Peyer's patch (tissue), 4 donors: ENCODE measurements around the gene GOLGA5. TPM values are rescaled to one million over a fixed set of nuclear protein-coding genes. Genes with fewer than 3 reads are reported as not detected.

Experiments
- DNase-seq, 3 donors: peaks; one replicate each; pipeline ENCODE4 v3.0.0-alpha.2; 2017 to 2019
- H3K27ac ChIP-seq, 4 donors: fragments of 200-600 bp; sonication (generic); one replicate each; pipeline ENCODE4 v1.5.1; 2016 to 2019
- H3K27me3 ChIP-seq, 2 donors: fragments of 200-600 bp; sonication (generic); one replicate each; pipeline ENCODE4 v1.5.1; 2019
- H3K36me3 ChIP-seq, 3 donors: fragments of 200-600 bp; sonication (generic); one replicate each; pipeline ENCODE4 v1.5.1; 2016 to 2019
- H3K4me1 ChIP-seq, 4 donors: fragments of 200-600 bp; sonication (generic); one replicate each; pipeline ENCODE4 v1.5.1; 2016 to 2019
- H3K4me3 ChIP-seq, 4 donors: fragments of 200-600 bp; sonication (generic); 1 replicate in 3 of 4; 2 replicates in 1 of 4; pipeline ENCODE4 v1.5.1; 2016 to 2019; ENCODE audit warnings: mild to moderate bottlenecking in 1 of 4
- H3K9me3 ChIP-seq, 4 donors: fragments of 200-600 bp; sonication (generic); one replicate each; pipeline ENCODE4 v1.5.1; 2016 to 2019; ENCODE audit warnings: mild to moderate bottlenecking in 1 of 4
- POLR2A ChIP-seq, 2 donors: fragments of 450-650 bp; IDR thresholded peaks; one replicate each; pipeline ENCODE4 v1.5.1; 2017; ENCODE audit warnings: antibody characterized with exemption in 2 of 2, mild to moderate bottlenecking in 2 of 2, moderate library complexity in 2 of 2
- total RNA-seq, 4 donors: library from RNA; depleted of rRNA; stranded (reverse); fragments of >200 nt; gene quantifications; one replicate each; pipeline ENCODE4 v1.1.0, GENCODE V29; 2016
- TF ChIP-seq, protein P1 (sequence below), 6 experiments: fragments of 450-650 bp in 4 of 6; fragments of 200-600 bp in 2 of 6; sonication (generic) in 1 of 6; IDR thresholded peaks; one replicate each; pipeline ENCODE4 v1.5.1; 2017 to 2019; ENCODE audit warnings: antibody characterized with exemption in 6 of 6, mild to moderate bottlenecking in 3 of 6, moderate library complexity in 1 of 6

Gene GOLGA5
- total RNA-seq, 4 donors from 2014 or later: 29.9 to 49.5 (median 34.6) TPM

GRCh38 chr14:92751819-92752218 lies 42.3 kb upstream of the GOLGA5 start:
- no peaks in the 10 kb centered on the region for H3K27me3 ChIP-seq
- no peak overlapping the region for H3K4me3 ChIP-seq
- TF ChIP-seq, protein P1, sequence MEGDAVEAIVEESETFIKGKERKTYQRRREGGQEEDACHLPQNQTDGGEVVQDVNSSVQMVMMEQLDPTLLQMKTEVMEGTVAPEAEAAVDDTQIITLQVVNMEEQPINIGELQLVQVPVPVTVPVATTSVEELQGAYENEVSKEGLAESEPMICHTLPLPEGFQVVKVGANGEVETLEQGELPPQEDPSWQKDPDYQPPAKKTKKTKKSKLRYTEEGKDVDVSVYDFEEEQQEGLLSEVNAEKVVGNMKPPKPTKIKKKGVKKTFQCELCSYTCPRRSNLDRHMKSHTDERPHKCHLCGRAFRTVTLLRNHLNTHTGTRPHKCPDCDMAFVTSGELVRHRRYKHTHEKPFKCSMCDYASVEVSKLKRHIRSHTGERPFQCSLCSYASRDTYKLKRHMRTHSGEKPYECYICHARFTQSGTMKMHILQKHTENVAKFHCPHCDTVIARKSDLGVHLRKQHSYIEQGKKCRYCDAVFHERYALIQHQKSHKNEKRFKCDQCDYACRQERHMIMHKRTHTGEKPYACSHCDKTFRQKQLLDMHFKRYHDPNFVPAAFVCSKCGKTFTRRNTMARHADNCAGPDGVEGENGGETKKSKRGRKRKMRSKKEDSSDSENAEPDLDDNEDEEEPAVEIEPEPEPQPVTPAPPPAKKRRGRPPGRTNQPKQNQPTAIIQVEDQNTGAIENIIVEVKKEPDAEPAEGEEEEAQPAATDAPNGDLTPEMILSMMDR (IDR thresholded peaks at IDR 0.05): no peak
- no peak for TF ChIP-seq POLR2A (IDR thresholded peaks at IDR 0.05)
- no peaks in the 10 kb centered on the region for H3K4me1 ChIP-seq
- H3K27ac ChIP-seq: no peak overlapping the region
- H3K36me3 ChIP-seq: no peaks in the 10 kb centered on the region
- H3K9me3 ChIP-seq: peaks cover 0 to 3% (median 0%) of the 10 kb centered on the region in 4 donors
- DNase-seq: no peak

GRCh38 chr14:92753250-92753649 lies 40.9 kb upstream of the GOLGA5 start:
- Histone ChIP-seq H3K36me3 (no peaks in the 10 kb centered on the region), H3K27ac (no peak overlapping the region), H3K9me3 (peaks cover 0 to 3% (median 0%) of the 10 kb centered on the region in 4 donors), H3K4me3 (no peak overlapping the region), H3K4me1 (no peaks in the 10 kb centered on the region), H3K27me3 (no peaks in the 10 kb centered on the region)
- DNase-seq: no peak
- TF ChIP-seq, protein P1 (IDR thresholded peaks at IDR 0.05): no peak
- no peak for TF ChIP-seq POLR2A (IDR thresholded peaks at IDR 0.05)

DNA sequence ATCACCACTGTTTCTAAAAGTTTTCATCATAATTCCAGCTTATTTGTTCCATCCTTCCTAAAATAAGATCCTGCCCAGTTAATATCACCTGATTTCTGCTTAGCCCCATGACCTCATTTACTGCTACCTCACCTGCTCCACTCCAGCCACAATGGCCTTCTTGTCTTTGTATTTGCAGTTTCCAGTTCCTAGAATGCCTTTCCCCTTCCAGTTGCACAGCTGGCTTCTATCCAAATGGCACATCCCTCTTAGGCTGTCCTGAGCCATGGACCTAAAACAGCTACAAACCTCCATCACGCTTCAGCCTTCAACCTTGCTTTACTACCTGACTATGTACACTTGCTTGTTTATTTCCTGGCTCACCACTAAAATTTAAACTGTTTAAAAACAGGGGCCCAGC lies 39.1 kb upstream of the GOLGA5 start:
- H3K4me3 ChIP-seq: no peak overlapping the region
- TF ChIP-seq, protein P1 (IDR thresholded peaks at IDR 0.05): no peak
- TF ChIP-seq POLR2A (IDR thresholded peaks at IDR 0.05): no peak
- H3K9me3 ChIP-seq: peaks cover 0 to 3% (median 0%) of the 10 kb centered on the region in 4 donors
- no peak for DNase-seq
- no peaks in the 10 kb centered on the region for H3K27me3 ChIP-seq
- H3K4me1 ChIP-seq: no peaks in the 10 kb centered on the region
- no peak overlapping the region for H3K27ac ChIP-seq
- no peaks in the 10 kb centered on the region for H3K36me3 ChIP-seq

DNA sequence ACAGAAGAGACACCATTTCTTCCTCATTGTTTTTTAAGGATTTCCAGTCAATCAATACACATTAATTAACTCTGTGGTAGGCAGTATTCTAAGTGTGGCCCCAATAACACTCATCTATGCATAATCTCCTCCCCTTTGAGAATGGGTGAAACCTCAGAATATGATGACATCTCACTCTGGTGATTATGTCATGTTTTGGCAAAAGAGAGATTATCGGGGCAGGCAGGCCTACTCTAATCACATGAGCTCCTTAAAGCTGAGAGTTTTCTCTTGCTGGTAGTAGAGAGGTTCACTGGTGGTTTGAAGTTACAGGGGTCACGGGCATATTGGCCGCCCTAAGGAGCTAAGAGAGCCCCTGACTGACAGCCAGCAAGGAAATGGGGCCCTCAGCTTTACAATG lies 38.6 kb upstream of the GOLGA5 start:
- DNase-seq: no peak
- Histone ChIP-seq H3K4me3 (no peak overlapping the region), H3K27me3 (no peaks in the 10 kb centered on the region), H3K4me1 (no peaks in the 10 kb centered on the region), H3K9me3 (peaks cover 0 to 3% (median 0%) of the 10 kb centered on the region in 4 donors), H3K27ac (no peak overlapping the region), H3K36me3 (no peaks in the 10 kb centered on the region)
- TF ChIP-seq POLR2A (IDR thresholded peaks at IDR 0.05): no peak
- TF ChIP-seq, protein P1 (IDR thresholded peaks at IDR 0.05): no peak

DNA sequence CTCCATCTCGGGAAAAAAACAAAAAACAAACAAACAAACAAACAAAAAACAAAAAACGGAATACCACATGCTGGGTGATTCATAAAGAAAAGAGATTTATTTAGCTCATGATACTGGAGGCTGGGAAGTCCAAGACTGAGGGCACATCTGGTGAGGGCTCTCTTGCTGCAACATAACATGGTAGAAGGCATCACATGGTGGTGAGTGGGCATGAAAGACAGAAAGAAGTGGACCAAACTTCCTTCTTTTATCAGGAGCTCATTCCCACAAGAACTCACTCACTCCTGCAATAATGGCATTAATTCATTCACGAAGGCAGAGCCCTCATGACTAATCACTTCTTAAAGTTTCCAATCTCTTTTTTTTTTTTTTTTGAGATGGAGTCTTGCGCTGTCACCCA lies 37.7 kb upstream of the GOLGA5 start:
- H3K27me3 ChIP-seq: no peaks in the 10 kb centered on the region
- H3K4me1 ChIP-seq: no peaks in the 10 kb centered on the region
- no peak overlapping the region for H3K4me3 ChIP-seq
- H3K9me3 ChIP-seq: peaks cover 0 to 3% (median 0%) of the 10 kb centered on the region in 4 donors
- no peak overlapping the region for H3K27ac ChIP-seq
- no peak for DNase-seq
- TF ChIP-seq POLR2A (IDR thresholded peaks at IDR 0.05): no peak
- TF ChIP-seq, protein P1 (IDR thresholded peaks at IDR 0.05): no peak
- H3K36me3 ChIP-seq: no peaks in the 10 kb centered on the region

DNA sequence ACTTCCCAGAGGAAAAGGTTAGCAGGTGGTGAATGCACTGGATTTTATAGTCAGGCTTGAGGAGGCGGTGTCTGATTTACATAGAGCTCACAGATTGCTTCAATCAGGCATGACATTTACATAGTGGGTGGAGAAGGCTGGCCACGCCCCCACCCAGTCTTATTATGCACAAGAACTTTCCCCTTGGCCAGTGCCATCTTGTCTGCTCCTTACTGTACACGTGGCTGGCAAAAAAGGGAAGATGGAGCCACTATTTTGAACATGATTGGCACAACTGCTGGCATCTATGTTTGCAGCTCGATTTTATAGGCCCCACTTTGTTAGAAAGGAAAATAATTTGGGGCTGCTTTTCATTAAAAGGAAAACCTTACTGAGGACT lies 34.8 kb upstream of the GOLGA5 start:
- DNase-seq: peak in 1 of 3 donors; percentile 54
- H3K27ac ChIP-seq: no peak overlapping the region
- TF ChIP-seq POLR2A (IDR thresholded peaks at IDR 0.05): no peak
- TF ChIP-seq, protein P1 (IDR thresholded peaks at IDR 0.05): no peak

More for the DNA sequence above, 34.8 kb upstream of the GOLGA5 start:
- peaks cover 0 to 3% (median 0%) of the 10 kb centered on the region in 4 donors for H3K9me3 ChIP-seq
- H3K36me3 ChIP-seq: no peaks in the 10 kb centered on the region
- H3K4me1 ChIP-seq: no peaks in the 10 kb centered on the region
- H3K4me3 ChIP-seq: no peak overlapping the region
- no peaks in the 10 kb centered on the region for H3K27me3 ChIP-seq
